OCI-LY7 (cell line): ENCODE data around the gene DUOXA1.

ENCODE experiments used
- EZH2phosphoT487 ChIP-seq: fragments of 200-600 bp; sonication (generic); IDR thresholded peaks from 2 replicates; pipeline ENCODE4 v1.6.1; 2018; ENCODE audit warnings: low read depth, borderline replicate concordance, mild to moderate bottlenecking, mixed run types, antibody characterized with exemption, low read length, moderate library complexity, mixed read lengths
- TF ChIP-seq, protein P1 (sequence below): fragments of 200-600 bp; sonication (generic); conservative IDR thresholded peaks from 2 replicates; pipeline ENCODE4 v1.5.1; 2014; ENCODE audit warnings: mild to moderate bottlenecking, antibody characterized with exemption, low read length, moderate library complexity, mixed read lengths

- TF ChIP-seq, protein P1, sequence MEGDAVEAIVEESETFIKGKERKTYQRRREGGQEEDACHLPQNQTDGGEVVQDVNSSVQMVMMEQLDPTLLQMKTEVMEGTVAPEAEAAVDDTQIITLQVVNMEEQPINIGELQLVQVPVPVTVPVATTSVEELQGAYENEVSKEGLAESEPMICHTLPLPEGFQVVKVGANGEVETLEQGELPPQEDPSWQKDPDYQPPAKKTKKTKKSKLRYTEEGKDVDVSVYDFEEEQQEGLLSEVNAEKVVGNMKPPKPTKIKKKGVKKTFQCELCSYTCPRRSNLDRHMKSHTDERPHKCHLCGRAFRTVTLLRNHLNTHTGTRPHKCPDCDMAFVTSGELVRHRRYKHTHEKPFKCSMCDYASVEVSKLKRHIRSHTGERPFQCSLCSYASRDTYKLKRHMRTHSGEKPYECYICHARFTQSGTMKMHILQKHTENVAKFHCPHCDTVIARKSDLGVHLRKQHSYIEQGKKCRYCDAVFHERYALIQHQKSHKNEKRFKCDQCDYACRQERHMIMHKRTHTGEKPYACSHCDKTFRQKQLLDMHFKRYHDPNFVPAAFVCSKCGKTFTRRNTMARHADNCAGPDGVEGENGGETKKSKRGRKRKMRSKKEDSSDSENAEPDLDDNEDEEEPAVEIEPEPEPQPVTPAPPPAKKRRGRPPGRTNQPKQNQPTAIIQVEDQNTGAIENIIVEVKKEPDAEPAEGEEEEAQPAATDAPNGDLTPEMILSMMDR, result no peak
- TF ChIP-seq EZH2phosphoT487, result no peak
Measured at GRCh38 chr15:45129651-45130129, at the start of gene DUOXA1, which contains the start of gene DUOX1.
